ENCODE data around the gene FMN1. TPM values are rescaled to one million over a fixed set of nuclear protein-coding genes. Genes with fewer than 3 reads are reported as not detected.
A peak's percentile ranks its signal among the peaks of the same experiment; 100 is the strongest.

Gene FMN1
- total and polyA plus RNA-seq, 10 donors: 0.43 to 42.1 (median 8.6) TPM

DNA sequence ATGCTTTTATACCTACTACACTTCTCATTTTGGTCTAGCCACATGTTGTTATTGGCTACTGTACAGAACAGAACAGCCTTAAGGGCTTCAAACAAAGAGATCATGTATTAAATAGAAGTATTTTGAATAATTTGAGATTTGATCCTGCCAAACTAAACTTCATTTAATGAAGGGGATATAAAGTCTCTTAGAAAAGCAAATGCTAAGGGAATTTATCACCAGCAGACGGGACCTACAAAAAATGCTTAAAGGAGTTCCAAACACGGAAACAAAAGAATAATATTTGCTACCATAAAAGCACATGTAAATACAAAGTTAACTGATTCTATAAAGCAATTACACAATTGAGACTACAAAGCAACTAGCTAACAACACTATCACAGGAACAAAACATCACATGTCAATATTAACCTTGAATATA lies 23.6 kb upstream of the FMN1 start:
- no peak for TF ChIP-seq POLR2AphosphoS5 (IDR thresholded peaks at IDR 0.05)
- TF ChIP-seq POLR2A (IDR thresholded peaks at IDR 0.05): no peak
- TF ChIP-seq, protein P1, sequence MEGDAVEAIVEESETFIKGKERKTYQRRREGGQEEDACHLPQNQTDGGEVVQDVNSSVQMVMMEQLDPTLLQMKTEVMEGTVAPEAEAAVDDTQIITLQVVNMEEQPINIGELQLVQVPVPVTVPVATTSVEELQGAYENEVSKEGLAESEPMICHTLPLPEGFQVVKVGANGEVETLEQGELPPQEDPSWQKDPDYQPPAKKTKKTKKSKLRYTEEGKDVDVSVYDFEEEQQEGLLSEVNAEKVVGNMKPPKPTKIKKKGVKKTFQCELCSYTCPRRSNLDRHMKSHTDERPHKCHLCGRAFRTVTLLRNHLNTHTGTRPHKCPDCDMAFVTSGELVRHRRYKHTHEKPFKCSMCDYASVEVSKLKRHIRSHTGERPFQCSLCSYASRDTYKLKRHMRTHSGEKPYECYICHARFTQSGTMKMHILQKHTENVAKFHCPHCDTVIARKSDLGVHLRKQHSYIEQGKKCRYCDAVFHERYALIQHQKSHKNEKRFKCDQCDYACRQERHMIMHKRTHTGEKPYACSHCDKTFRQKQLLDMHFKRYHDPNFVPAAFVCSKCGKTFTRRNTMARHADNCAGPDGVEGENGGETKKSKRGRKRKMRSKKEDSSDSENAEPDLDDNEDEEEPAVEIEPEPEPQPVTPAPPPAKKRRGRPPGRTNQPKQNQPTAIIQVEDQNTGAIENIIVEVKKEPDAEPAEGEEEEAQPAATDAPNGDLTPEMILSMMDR (IDR thresholded peaks at IDR 0.05 in 8 of 11, conservative IDR thresholded peaks at IDR 0.05 in 3 of 11): no peak
- Histone ChIP-seq H3K4me3 (no peak overlapping the region), H3K36me3 (no peaks in the 10 kb centered on the region), H3K27me3 (replicated peaks in 1 of 7) (peaks cover 0 to 3% (median 0%) of the 10 kb centered on the region in 7 donors), H3K4me1 (no peaks in the 10 kb centered on the region), H3K9me3 (no peaks in the 10 kb centered on the region), H3K27ac (no peak overlapping the region)
- no peak for DNase-seq
- WGBS, 5 donors: 82 to 95% (median 94%) methylated on average over 2 of the region's 2 CpGs
- intact Hi-C loops (cut with DNase I; ENCODE audit: low total_unique reads): no loop called here

DNA sequence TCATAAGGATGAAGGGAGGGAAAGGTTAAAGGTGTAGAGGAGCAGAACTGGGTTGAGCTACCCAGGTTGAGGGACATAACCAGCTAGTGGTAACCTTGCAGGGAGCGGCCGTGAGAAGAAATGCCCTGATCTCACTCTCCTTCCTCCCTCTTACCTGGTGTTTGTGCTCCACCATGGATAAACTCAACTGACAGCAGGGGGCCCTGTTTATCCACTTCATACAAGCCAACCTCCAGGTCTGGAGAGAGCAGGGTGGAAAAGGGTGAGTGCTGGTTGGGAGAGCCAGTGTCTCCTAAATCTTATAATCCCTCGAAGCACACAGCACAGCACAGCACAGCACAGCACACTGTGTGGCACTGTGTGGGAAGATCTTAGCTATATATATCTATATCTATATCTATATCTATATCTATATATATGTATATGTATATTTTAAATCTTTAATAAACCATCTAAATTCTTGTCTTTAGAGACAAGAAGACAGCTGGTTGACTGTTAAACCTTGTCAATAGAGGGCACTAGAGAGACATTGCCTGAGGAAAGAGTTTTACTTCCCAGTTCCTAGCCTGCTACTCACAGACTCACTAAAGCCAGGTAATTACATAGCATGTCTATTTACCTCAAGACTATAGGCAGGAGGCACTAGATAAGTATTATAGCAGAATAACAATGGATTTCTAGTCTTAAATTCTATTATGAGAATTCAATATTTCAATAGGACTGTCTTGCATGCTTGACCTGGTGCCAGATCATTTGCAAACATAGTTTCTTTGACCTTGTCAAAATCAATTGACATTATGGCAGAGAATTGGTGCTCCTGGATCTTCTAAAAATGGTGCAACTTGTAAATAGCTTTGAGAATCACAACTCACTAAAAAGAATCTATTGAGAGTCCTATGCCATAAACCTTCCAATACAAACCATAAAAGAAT lies 21.7 kb upstream of the FMN1 start:
- TF ChIP-seq POLR2AphosphoS5 (IDR thresholded peaks at IDR 0.05): no peak
- TF ChIP-seq, protein P1 (IDR thresholded peaks at IDR 0.05 in 8 of 11, conservative IDR thresholded peaks at IDR 0.05 in 3 of 11): peak in 5 of 11 experiments; percentile 30 to 50 (median 41)
- no peak for DNase-seq
- Histone ChIP-seq H3K27ac (no peak overlapping the region), H3K4me3 (no peak overlapping the region), H3K9me3 (no peaks in the 10 kb centered on the region), H3K36me3 (no peaks in the 10 kb centered on the region), H3K4me1 (no peaks in the 10 kb centered on the region), H3K27me3 (replicated peaks in 1 of 7) (peaks cover 0 to 3% (median 0%) of the 10 kb centered on the region in 7 donors)
- intact Hi-C loops (cut with DNase I; ENCODE audit: low total_unique reads): no loop called here
- WGBS, 5 donors: 90 to 99% (median 98%) methylated on average over 3 of the region's 3 CpGs

DNA sequence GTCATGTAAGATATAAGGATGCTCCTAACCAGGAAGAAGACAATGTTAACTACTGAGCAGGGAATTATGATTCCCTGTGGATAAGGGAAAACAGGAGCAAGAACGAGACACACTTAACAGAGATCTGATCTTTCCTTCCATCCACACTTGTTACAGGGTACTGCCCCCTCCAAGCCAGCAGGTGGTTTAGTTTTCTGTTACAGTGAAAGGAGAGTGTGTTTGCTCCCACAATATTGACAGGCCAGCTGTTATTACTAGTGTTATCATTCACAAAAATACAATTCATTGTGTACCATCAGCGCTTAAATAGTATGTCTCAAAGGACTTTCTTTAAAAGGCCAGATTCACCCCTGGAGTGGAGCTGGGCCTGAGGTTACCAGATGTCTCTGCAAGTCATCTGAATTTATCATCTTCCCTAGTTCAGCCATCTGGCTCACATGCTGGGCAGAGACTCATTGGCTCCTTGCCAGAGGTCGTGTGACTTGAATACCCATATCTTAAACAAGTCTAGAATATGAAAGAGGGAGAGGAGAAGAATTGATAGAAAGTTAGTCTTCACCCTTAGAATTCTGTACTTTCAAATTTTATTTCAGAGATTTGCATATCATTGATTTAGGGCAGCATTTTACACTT lies 16.8 kb upstream of the FMN1 start:
- no peak for DNase-seq

More for the DNA sequence above, 16.8 kb upstream of the FMN1 start:
- H3K27ac ChIP-seq: no peak overlapping the region
- H3K36me3 ChIP-seq: no peaks in the 10 kb centered on the region
- TF ChIP-seq POLR2AphosphoS5 (IDR thresholded peaks at IDR 0.05) (no peak), POLR2A (IDR thresholded peaks at IDR 0.05) (no peak)
- TF ChIP-seq, protein P1 (IDR thresholded peaks at IDR 0.05 in 8 of 11, conservative IDR thresholded peaks at IDR 0.05 in 3 of 11): no peak
- no peak overlapping the region for H3K4me3 ChIP-seq
- intact Hi-C loops (cut with DNase I; ENCODE audit: low total_unique reads): no loop called here
- 53 to 62% (median 55%) methylated on average over 3 of the region's 3 CpGs for WGBS, 5 donors
- no peaks in the 10 kb centered on the region for H3K4me1 ChIP-seq
- no peaks in the 10 kb centered on the region for H3K27me3 ChIP-seq (replicated peaks in 1 of 7)
- H3K9me3 ChIP-seq: peaks cover 0 to 5% (median 0%) of the 10 kb centered on the region in 8 donors
